ENCODE results near the gene TBC1D12. TPM values are rescaled to one million over a fixed set of nuclear protein-coding genes. Genes with fewer than 3 reads are reported as not detected.

TBC1D12 gene
- total RNA-seq, 1 experiment from 2014 or later = 5.8 TPM

DNA sequence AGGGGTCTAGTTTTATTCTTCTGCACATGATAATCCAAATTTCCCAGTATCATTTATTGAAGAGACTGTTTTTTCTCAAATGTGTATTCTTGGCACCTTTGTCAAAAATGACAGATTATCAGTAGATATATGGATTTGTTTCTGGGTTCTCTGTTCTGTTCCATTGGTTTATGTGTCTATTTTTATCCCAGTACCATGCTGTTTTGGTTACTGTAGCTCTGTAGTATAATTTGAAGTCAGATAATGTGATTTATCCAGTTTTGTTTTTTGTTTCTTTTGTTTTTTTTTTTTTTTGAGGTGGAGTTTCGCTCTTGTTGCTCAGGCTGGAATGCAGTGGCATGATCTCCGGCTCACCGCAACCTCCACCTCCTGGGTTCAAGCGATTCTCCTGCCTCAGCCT is 81.6 kb downstream of the TBC1D12 start:
- DNase-seq = no peak
- intact Hi-C loops (cut with micrococcal nuclease; ENCODE audit: unreplicated experiment) = no loop called here
- TF ChIP-seq, protein P1, sequence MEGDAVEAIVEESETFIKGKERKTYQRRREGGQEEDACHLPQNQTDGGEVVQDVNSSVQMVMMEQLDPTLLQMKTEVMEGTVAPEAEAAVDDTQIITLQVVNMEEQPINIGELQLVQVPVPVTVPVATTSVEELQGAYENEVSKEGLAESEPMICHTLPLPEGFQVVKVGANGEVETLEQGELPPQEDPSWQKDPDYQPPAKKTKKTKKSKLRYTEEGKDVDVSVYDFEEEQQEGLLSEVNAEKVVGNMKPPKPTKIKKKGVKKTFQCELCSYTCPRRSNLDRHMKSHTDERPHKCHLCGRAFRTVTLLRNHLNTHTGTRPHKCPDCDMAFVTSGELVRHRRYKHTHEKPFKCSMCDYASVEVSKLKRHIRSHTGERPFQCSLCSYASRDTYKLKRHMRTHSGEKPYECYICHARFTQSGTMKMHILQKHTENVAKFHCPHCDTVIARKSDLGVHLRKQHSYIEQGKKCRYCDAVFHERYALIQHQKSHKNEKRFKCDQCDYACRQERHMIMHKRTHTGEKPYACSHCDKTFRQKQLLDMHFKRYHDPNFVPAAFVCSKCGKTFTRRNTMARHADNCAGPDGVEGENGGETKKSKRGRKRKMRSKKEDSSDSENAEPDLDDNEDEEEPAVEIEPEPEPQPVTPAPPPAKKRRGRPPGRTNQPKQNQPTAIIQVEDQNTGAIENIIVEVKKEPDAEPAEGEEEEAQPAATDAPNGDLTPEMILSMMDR (IDR thresholded peaks at IDR 0.05; ENCODE audit: unreplicated experiment) = no peak
- BruUV-seq (replicated peaks) = no TSS peak
- no peaks in the 10 kb centered on the region for H3K27me3 Mint-ChIP-seq (ENCODE audit: unreplicated experiment)
- H3K4me1 Mint-ChIP-seq (ENCODE audit: low read depth, unreplicated experiment) = no peaks in the 10 kb centered on the region
- no peaks in the 10 kb centered on the region for H3K9me3 Mint-ChIP-seq (ENCODE audit: low read depth, unreplicated experiment)
- CTCF ChIA-PET = interaction anchor here (0.6 kb wide), 1 partner anchor 28 kb away, joined by 3 read pairs; no protein-coding TSS in a partner anchor
- H3K27ac Mint-ChIP-seq (ENCODE audit: unreplicated experiment) = no peak overlapping the region
- H3K36me3 Mint-ChIP-seq (ENCODE audit: insufficient read depth, unreplicated experiment) = no peaks in the 10 kb centered on the region
- H3K4me3 Mint-ChIP-seq (ENCODE audit: low read depth, unreplicated experiment) = no peak overlapping the region

DNA sequence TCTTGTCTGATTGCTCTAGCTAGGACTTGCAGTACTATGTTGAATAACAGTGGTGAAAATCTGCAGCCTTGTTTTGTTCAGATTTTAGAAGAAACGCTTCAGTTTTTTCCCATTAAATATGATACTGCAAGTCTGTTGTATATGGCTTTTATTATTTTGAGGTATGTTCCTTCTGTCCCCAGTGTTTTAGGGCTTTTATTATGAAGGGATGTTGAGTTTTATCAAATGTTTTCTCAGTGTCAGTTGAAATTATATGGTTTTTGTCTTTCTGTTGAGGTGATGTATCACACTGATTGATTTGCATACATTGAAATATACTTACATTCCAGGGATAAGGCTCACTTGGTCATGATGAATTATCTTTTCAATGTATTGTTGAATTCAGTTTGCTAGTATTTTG is 82.8 kb downstream of the TBC1D12 start:
- no peaks in the 10 kb centered on the region for H3K4me1 Mint-ChIP-seq (ENCODE audit: low read depth, unreplicated experiment)
- CTCF ChIA-PET = no interaction called here
- no peak for DNase-seq
- H3K4me3 Mint-ChIP-seq (ENCODE audit: low read depth, unreplicated experiment) = no peak overlapping the region
- intact Hi-C loops (cut with micrococcal nuclease; ENCODE audit: unreplicated experiment) = no loop called here
- TF ChIP-seq, protein P1 (IDR thresholded peaks at IDR 0.05; ENCODE audit: unreplicated experiment) = no peak
- BruUV-seq (replicated peaks) = no TSS peak
- no peaks in the 10 kb centered on the region for H3K36me3 Mint-ChIP-seq (ENCODE audit: insufficient read depth, unreplicated experiment)
- H3K27ac Mint-ChIP-seq (ENCODE audit: unreplicated experiment) = no peak overlapping the region
- no peaks in the 10 kb centered on the region for H3K27me3 Mint-ChIP-seq (ENCODE audit: unreplicated experiment)
- H3K9me3 Mint-ChIP-seq (ENCODE audit: low read depth, unreplicated experiment) = no peaks in the 10 kb centered on the region

DNA sequence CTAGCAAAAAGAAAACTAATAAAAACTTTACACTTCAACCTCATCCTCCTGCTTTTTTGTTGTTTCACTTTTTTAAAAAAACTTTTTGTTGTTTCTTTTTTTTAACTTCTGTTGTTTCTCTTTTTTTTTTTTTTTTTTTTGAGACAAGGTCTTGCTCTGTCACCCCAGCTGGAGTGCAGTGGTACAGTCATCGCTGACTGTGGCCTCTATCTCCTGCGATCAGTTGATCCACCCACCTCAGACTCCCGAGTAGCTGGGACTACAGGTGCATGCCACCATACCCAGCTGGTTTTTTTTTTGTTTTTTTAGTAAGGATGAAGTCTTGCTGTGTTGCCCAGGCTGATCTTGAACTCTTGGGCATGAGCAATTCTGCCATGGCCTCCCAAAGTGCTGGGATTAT is 85.2 kb downstream of the TBC1D12 start:
- Mint-ChIP-seq H3K36me3 (ENCODE audit: insufficient read depth, unreplicated experiment) (no peaks in the 10 kb centered on the region), H3K9me3 (ENCODE audit: low read depth, unreplicated experiment) (no peaks in the 10 kb centered on the region), H3K27me3 (ENCODE audit: unreplicated experiment) (no peaks in the 10 kb centered on the region), H3K4me3 (ENCODE audit: low read depth, unreplicated experiment) (no peak overlapping the region), H3K27ac (ENCODE audit: unreplicated experiment) (no peak overlapping the region), H3K4me1 (ENCODE audit: low read depth, unreplicated experiment) (no peaks in the 10 kb centered on the region)
- intact Hi-C loops (cut with micrococcal nuclease; ENCODE audit: unreplicated experiment) = no loop called here
- BruUV-seq (replicated peaks) = no TSS peak
- CTCF ChIA-PET = no interaction called here
- DNase-seq = no peak
- TF ChIP-seq, protein P1 (IDR thresholded peaks at IDR 0.05; ENCODE audit: unreplicated experiment) = no peak

DNA sequence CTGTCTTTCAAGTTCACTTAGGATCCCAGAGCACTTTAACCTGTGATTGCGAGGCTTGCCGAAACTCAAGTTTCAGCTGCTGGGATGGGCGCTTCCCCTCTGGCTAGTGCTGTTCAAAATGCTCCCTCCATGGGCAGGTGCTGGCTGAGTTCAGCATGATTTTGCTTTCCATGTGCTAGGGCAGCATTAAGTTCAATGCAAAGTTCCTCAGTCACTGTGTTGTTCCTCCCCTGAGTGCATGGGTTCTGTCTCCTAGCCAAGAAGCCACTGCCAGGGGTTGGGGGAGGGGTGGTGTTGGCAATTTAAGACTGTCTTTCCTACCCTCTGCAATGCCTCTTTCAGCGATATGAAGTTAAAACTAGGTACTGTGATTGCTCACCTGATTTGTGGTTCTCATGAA is 86.8 kb downstream of the TBC1D12 start:
- CTCF ChIA-PET = no interaction called here
- no peaks in the 10 kb centered on the region for H3K27me3 Mint-ChIP-seq (ENCODE audit: unreplicated experiment)
- H3K4me1 Mint-ChIP-seq (ENCODE audit: low read depth, unreplicated experiment) = no peaks in the 10 kb centered on the region
- no TSS peak for BruUV-seq (replicated peaks)
- no peak overlapping the region for H3K4me3 Mint-ChIP-seq (ENCODE audit: low read depth, unreplicated experiment)
- H3K9me3 Mint-ChIP-seq (ENCODE audit: low read depth, unreplicated experiment) = no peaks in the 10 kb centered on the region
- DNase-seq = no peak
- H3K27ac Mint-ChIP-seq (ENCODE audit: unreplicated experiment) = no peak overlapping the region
- TF ChIP-seq, protein P1 (IDR thresholded peaks at IDR 0.05; ENCODE audit: unreplicated experiment) = no peak
- intact Hi-C loops (cut with micrococcal nuclease; ENCODE audit: unreplicated experiment) = no loop called here
- no peaks in the 10 kb centered on the region for H3K36me3 Mint-ChIP-seq (ENCODE audit: insufficient read depth, unreplicated experiment)
